GM21526 (cell line): ENCODE data around the gene JAML.
A peak's percentile ranks its signal among the peaks of the same experiment; 100 is the strongest.

Experiments used
- ATAC-seq: cut with Tn5 transposase; IDR thresholded peaks from one replicate; pipeline ENCODE4 v1.9.1; 2021; ENCODE audit warnings: moderate library complexity; ENCODE audit not compliant: unreplicated experiment, low FRiP score

JAML gene

GRCh38 chr11:118224511-118225188, at the start of gene JAML:
Gene JAML, minus strand, starts transcription at chr11:118225011. Its CDS starts 10,145 bp downstream, at chr11:118214866.
- peak; percentile 54 for ATAC-seq

GRCh38 chr11:118274186-118274585, 49.4 kb upstream of the JAML start:
- ATAC-seq, result no peak

GRCh38 chr11:118272001-118272400, 47.2 kb upstream of the JAML start:
- ATAC-seq, result no peak

GRCh38 chr11:118267486-118267885, 42.7 kb upstream of the JAML start:
- no peak for ATAC-seq

GRCh38 chr11:118265954-118266353, 41.1 kb upstream of the JAML start:
- ATAC-seq, result no peak

GRCh38 chr11:118264569-118265465, 40.0 kb upstream of the JAML start:
- ATAC-seq, result no peak

GRCh38 chr11:118263695-118264568, 39.1 kb upstream of the JAML start, which contains the start of gene MPZL2:
Gene MPZL2, minus strand, starts transcription at chr11:118264297. Its CDS starts 144 bp downstream, at chr11:118264153.
- ATAC-seq, result no peak

GRCh38 chr11:118263112-118263511, 38.3 kb upstream of the JAML start:
- ATAC-seq, result no peak

GRCh38 chr11:118260353-118260752, 35.5 kb upstream of the JAML start:
- no peak for ATAC-seq

GRCh38 chr11:118259138-118259537, 34.3 kb upstream of the JAML start:
- ATAC-seq, result no peak

GRCh38 chr11:118258410-118258809, 33.6 kb upstream of the JAML start:
- no peak for ATAC-seq

GRCh38 chr11:118252688-118253087, 27.9 kb upstream of the JAML start:
- no peak for ATAC-seq

GRCh38 chr11:118251858-118252652, 27.2 kb upstream of the JAML start, which contains the start of gene MPZL3:
Gene MPZL3, minus strand, starts transcription at chr11:118252365. Its CDS starts 71 bp downstream, at chr11:118252294.
- peak; percentile 73 for ATAC-seq

- no peak for ATAC-seq
These were observed 22.2 kb upstream of the JAML start for GRCh38 chr11:118247041-118247440.

GRCh38 chr11:118245936-118246562, 21.2 kb upstream of the JAML start:
- no peak for ATAC-seq

GRCh38 chr11:118243993-118244762, 19.4 kb upstream of the JAML start:
- ATAC-seq, result no peak

GRCh38 chr11:118243161-118243560, 18.4 kb upstream of the JAML start:
- ATAC-seq, result no peak

- no peak for ATAC-seq
These were observed 16.9 kb upstream of the JAML start for GRCh38 chr11:118241764-118242098.
